ENCODE data around the gene MBOAT2.
"Not testable (repeated sequence)": the region's sequence is repeated elsewhere in the genome, so short reads cannot be mapped to it uniquely, and the experiment has no call there.

- TF ChIP-seq CTCF, POLR2A (IDR thresholded peaks at IDR 0.05): not testable (repeated sequence)
Observed at GRCh38 chr2:8930185-8930584, 73.3 kb downstream of the MBOAT2 start.

Data from testis (tissue), 2 donors.